Measurements from ENCODE around the gene IRF5.
"Not testable (repeated sequence)": the region's sequence is repeated elsewhere in the genome, so short reads cannot be mapped to it uniquely, and the experiment has no call there.

IRF5 gene

DNA sequence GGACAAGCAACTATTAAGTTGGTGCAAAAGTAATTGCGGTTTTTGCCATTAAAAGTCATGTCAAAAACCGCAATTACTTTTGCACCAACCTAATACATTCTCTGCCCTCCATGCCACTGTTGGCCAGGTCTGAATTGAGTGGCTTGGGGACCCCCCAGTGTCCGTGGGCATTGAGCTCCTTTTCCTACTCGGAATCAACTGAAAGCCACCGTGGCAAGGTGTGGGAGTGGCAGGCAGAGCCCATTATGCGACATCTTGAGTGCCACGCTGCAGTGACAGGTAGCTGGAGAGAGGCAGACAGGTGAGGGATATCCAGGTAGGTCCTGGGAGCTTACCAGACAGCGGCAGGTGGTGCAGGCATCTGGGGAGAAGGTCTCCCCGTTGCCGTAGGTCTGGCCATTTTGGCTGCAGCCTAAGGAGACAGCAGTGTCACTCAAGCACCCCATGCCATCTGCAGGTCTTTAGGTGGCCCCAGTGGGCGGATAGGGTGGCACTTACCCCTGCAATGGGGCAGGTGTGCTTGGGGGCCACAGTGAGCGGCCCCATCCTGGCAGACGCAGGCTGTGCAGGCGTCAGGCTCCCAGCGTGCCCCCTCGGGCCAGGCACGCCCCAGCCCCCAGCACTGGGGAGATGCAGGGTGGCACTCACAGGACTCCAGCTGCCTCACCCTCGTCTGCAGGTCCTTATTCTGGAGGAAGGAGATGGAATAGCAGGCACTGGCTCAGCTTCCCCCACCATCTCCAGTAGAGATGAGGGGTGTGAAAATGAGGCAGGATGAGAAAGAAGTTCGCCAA, 30.8 kb upstream of the IRF5 start:
- no peak for DNase-seq

DNA sequence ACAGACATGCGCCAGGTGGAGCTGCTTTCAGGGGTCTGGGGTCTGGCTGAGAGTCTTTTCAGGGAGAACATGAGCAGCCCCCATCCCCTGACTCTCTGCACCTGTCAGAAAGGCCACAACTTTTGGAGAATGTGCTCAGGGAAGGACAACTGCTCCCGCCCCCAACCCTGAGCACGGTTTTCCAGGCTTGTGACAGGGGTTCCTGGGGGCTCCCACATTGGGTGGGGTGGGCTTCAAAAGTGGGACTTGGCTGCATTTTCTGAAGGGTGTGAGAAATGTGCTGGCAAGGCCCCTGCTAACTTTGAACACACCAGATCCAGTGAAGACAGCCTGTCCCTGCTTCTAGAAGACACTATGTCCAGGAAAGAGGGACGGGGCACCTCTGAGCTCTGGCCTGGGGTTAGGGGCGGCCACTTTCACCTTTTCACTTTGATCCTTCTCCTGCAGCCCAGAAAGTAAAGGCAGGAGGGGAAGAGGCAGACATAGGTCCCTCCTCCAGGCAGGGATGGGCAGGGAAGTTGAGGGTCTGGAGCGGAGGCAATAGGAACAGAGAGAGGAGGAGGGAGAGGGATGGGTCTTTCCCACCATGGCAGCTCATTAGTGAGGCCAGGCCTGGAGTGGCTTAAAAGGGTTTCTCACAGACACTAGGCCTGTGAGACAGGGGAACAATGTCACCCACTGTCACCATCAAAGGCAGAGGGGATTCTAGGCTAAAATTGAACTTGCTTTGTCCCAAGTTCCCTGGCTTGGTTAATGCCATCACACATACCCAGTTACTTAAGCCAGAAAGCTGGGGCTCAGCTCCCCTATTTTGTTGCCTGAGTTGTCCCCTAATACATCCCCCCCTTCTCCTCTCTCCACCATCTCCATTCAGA, 28.7 kb upstream of the IRF5 start:
- no peak for DNase-seq

DNA sequence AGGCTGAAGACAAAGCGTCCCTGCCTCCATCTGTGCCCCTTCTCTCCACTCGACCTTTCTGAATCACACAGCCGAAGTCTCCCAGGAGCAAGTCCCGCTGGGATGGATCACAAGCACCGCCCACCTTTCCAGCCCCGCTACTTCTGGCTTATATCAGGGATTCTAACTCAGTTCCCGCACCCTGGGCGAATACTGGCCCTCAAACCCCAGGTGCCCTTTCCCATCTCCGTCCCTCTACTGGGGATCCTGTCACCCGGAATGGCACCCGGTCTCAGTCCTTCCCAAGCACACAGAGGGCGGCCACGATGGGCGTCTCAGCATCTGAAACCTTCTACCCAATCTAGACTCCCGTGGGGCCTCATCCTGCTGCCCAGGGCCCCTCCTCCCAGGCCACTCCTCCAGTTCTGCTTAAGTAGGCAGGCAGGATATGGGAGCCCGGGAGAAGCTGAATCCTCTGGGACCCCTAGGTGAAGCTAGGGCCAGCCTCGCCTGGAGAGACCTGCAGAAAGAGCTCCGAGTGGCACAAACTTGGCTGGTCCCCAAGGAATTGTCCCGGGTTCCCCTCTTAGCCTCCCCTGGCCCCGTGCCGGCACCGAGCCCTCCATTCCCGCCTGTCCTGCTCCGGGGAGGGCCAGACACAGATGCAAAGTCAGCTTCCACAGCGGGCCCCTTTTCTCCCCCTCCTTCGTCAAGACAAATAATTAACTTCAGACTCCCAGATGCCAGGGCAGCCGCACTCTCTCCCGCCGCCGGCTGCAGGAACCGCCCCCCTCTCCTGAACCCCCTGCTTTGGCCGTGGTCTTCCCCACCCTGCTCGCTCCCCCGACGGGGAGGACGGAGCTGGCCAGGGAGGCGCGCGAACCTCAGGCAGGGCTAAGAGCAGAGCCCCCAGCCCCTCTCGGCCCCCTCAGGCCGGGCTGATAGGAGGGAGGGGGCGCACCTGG, 27.8 kb upstream of the IRF5 start:
- no peak for DNase-seq

- no peak for DNase-seq
Measured at GRCh38 chr7:128910569-128910945, 27.2 kb upstream of the IRF5 start, which contains the start of gene KCP. TSS of gene KCP (minus strand) at chr7:128910709. CDS start at chr7:128910676, 33 bp downstream.

GRCh38 chr7:128911423-128912031, 26.2 kb upstream of the IRF5 start:
- DNase-seq, result no peak

DNA sequence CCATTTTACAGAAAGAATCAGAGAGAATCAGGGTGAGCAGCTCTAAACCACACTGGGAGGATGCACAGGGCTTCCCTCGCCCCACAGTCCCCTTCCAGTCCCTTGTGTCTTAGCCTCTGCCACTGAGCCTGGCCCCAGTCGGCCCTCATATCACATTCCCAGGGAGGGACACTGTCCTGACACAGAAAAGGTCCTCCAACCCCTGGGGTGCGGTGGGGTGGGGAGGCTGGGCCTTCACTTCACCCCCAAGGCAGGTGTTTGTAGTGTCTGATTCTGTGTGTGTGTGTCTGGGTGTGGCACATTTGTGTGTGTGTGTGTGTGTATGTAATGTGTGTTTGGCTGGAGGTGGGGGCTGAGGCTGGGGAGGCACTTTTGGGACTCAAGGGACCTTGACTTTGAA, 25.4 kb upstream of the IRF5 start:
- no peak for DNase-seq

GRCh38 chr7:128912709-128913495, 24.8 kb upstream of the IRF5 start:
- DNase-seq, result not testable (repeated sequence)

DNA sequence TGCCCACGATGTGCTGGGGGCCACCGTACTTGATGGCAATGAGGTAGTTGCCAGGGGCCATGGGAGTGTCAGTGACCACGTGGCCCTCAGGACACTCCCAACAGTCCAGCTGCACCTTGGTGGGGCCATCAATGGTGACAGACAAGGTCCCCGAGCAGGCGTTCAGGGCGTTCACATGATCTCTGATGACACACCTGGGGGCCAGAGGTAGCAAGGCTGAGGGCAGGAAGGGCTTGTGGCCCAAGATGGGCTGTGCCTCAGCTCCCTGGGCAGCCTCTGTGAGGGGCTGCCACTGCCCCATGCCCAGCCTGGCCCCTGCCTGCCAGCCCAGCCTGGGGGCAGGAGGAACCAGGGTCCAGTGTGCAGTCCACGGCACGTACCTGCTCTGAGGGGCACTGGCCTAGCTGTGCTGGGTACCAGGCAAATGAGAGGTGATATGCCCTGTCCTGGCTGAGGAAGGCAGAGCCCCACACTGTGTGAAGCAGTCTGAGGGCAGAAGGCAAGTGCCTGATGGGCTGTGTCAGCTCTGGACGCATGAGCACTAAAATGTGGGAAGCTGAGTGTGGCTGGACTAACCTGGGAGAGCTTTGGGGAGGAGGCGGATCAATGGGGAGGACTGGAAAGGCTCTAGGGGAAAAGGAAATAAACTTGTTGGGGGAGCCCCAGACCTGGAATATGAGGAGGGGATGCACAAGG, 23.7 kb upstream of the IRF5 start:
- no peak for DNase-seq

DNA sequence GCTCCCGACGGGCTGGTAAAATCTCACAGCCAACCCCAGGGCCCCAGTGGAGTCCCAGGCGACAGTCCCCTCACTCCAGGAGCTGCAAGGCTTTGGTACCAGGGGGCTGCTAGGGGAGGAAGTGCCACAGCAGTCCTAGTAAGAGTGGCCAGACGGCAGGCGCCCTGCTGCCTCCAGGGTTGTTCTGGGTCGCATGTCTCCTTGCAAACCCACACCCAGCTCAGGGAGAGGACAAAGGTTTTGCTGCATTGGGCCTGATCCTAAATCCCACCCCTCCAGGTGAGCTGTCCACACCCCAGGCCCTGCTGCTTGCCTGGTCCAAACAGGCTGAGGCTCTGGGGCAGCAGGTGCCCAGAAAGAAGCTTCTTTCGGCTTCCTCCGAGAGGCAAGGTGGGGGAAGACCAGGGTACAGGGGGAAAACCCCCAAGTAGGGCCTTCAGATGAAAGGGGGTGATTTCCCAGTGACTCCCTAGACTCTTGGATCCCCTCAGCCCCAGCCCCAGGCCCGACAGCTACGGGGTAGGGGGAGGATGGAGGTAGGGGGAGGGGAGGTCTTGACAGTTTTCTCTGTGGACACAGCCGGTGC, 23.1 kb upstream of the IRF5 start:
- no peak for DNase-seq

- DNase-seq, result no peak
Measured at GRCh38 chr7:128915271-128915819, 22.4 kb upstream of the IRF5 start.

GRCh38 chr7:128915841-128916642, 21.7 kb upstream of the IRF5 start:
- no peak for DNase-seq

- no peak for DNase-seq
Measured at GRCh38 chr7:128916643-128916915, 21.1 kb upstream of the IRF5 start.

DNA sequence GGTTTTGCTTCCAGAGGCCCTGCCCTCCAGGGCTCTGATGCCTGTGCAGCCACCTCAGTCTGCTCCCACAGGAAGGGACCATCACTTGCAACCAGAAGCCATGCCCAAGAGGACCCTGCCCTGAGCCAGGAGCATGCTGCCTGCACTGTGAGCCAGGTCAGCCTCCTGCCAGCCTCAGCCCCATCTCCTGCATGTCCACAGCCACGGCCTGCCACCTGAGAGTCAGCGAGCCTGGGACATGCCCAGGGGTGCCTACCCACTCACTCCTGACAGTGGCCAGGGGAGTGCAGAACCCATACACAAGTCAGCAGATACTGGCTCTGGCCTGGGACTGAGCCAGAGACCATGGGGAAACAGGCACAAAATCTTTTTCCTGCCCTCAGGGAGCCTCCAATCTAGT, 20.6 kb upstream of the IRF5 start:
- no peak for DNase-seq

GRCh38 chr7:128918016-128918665, 19.6 kb upstream of the IRF5 start:
- DNase-seq, result no peak

GRCh38 chr7:128919241-128919640, 18.5 kb upstream of the IRF5 start:
- no peak for DNase-seq

DNA sequence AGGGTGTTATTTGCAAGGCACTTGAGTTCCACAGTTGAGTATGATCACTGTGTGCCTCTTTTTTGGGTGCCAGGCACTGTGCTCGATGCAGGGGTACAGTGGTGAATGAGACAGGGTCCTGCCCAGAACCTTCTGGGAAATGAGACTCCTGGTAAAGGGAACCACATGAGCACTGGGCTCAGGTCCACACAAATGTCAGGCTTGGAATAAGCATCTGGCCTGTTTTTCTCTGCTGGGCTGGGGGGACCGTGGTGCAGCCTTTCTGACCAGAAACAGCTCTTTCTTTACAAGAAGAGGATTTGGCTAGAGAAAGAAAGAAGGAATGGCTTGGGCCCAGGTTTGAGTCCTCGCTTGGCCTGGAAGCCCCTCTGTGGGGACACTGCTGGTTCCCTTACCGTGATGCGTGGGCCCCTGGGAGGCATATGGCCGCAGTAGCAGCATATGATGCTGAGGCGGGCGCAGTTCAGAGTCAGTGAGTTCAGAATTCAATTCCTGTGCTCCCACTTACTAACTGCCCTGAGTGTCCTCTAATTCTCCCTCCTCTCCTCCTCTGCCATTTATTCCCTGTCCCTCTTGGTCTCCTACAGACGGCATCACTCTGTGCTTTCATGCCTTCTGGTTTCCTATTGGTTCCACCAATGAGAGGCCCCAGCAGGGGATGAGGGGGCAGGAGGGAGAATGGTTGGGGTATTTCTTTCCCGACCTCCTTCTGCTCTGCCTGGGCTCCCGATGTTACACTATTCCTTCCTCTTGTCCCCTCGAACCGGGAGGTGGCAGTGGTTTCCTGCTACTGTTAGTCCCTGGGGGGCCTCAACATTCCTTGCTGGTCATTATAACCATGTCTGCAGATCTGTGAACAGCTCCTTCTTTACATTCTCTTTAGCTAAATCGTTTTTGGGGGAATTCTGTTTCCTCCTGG, 17.6 kb upstream of the IRF5 start:
- no peak for DNase-seq

- no peak for DNase-seq
Measured at GRCh38 chr7:128920913-128921582, 16.7 kb upstream of the IRF5 start.

Data from activated naive CD4-positive, alpha-beta T cell (primary cell).